Measurements from ENCODE around the gene ANOS1.

- TF ChIP-seq CTCF (IDR thresholded peaks at IDR 0.05; ENCODE audit: extremely low read depth in 1 of 2, insufficient read depth in 1 of 2, low read depth in 1 of 2, low read length in 2 of 2) (no peak), MAX (IDR thresholded peaks at IDR 0.05; ENCODE audit: insufficient read depth, insufficient read length) (no peak), POLR2A (IDR thresholded peaks at IDR 0.05; ENCODE audit: low read depth, low read length) (no peak), GATA2 (IDR thresholded peaks at IDR 0.05; ENCODE audit: insufficient read depth, insufficient read length, low read depth, low read length) (no peak), MYC (IDR thresholded peaks at IDR 0.05; ENCODE audit: low read depth, low read length) (no peak)
Observed at GRCh38 chrX:8653956-8654355, 78.0 kb downstream of the ANOS1 start.

Data from endothelial cell of umbilical vein (primary cell).